Liver (tissue), 9 donors: ENCODE measurements around the gene FBLIM1. TPM values are rescaled to one million over a fixed set of nuclear protein-coding genes. Genes with fewer than 3 reads are reported as not detected.

Experiments
- DNase-seq: peaks from one replicate; pipeline ENCODE4 v3.0.0-alpha.2; 2017; ENCODE audit warnings: low spot score
- H3K27ac ChIP-seq, 2 donors: one replicate each; pipeline ENCODE4 v1.7.0; 2013; ENCODE audit warnings: inconsistent platforms in 2 of 2, low read length in 2 of 2, control low read depth in 1 of 2, low read depth in 1 of 2, mild to moderate bottlenecking in 1 of 2
- H3K27me3 ChIP-seq, 4 donors: one replicate each; pipeline versions ENCODE4 v1.6.1 to v1.7.0; 2013; ENCODE audit warnings: low read length in 3 of 4, inconsistent platforms in 1 of 4, mild to moderate bottlenecking in 1 of 4, moderate library complexity in 1 of 4; ENCODE audit not compliant: control insufficient read depth in 4 of 4, insufficient read depth in 4 of 4
- H3K36me3 ChIP-seq, 4 donors: one replicate each; pipeline versions ENCODE4 v1.6.1 to v1.7.0; 2013; ENCODE audit warnings: low read length in 3 of 4, mild to moderate bottlenecking in 3 of 4, low read depth in 1 of 4, moderate library complexity in 1 of 4; ENCODE audit not compliant: control insufficient read depth in 4 of 4, insufficient read depth in 3 of 4
- H3K4me1 ChIP-seq, 4 donors: one replicate each; pipeline versions ENCODE4 v1.6.1 to v1.7.0; 2013; ENCODE audit warnings: low read length in 3 of 4, mild to moderate bottlenecking in 3 of 4, moderate library complexity in 1 of 4; ENCODE audit not compliant: control insufficient read depth in 4 of 4, insufficient read depth in 4 of 4
- H3K4me3 ChIP-seq, 3 donors: one replicate each; pipeline versions ENCODE4 v1.6.1 to v1.7.0; 2013; ENCODE audit warnings: low read length in 3 of 3, control low read depth in 1 of 3, low read depth in 1 of 3, mild to moderate bottlenecking in 1 of 3
- H3K9ac ChIP-seq, 2 donors: one replicate each; pipeline ENCODE4 v1.7.0; 2013; ENCODE audit warnings: low read length in 2 of 2, mild to moderate bottlenecking in 2 of 2, moderate library complexity in 2 of 2, control low read depth in 1 of 2, low read depth in 1 of 2
- H3K9me3 ChIP-seq, 4 donors: one replicate each; pipeline versions ENCODE4 v1.6.1 to v1.7.0; 2013; ENCODE audit warnings: low read length in 3 of 4; ENCODE audit not compliant: control insufficient read depth in 4 of 4
- ATF3 ChIP-seq: IDR thresholded peaks from 2 replicates; pipeline ENCODE4 v1.6.1; 2016; ENCODE audit warnings: antibody characterized with exemption
- CTCF ChIP-seq: fragments of 150-350 bp; IDR thresholded peaks from 2 replicates; pipeline ENCODE4 v1.5.1; 2017; ENCODE audit warnings: improper control_type of control experiment, low read depth, low read length; ENCODE audit not compliant: missing input control
- FOXA1 ChIP-seq: IDR thresholded peaks from 2 replicates; pipeline ENCODE4 v1.6.1; 2016; ENCODE audit warnings: antibody characterized with exemption
- FOXA2 ChIP-seq: IDR thresholded peaks from 2 replicates; pipeline ENCODE4 v1.6.1; 2016; ENCODE audit warnings: antibody characterized with exemption
- GABPA ChIP-seq, 2 donors: IDR thresholded peaks in 1 of 2; conservative IDR thresholded peaks in 1 of 2; 2 replicates each; pipeline ENCODE4 v1.6.1; 2016; ENCODE audit warnings: antibody characterized with exemption in 2 of 2, mild to moderate bottlenecking in 1 of 2, moderate library complexity in 1 of 2
- HNF4G ChIP-seq: IDR thresholded peaks from 2 replicates; pipeline ENCODE4 v1.6.1; 2016; ENCODE audit warnings: antibody characterized with exemption
- JUND ChIP-seq, 2 donors: IDR thresholded peaks; 2 replicates each; pipeline ENCODE4 v1.6.1; 2016; ENCODE audit warnings: antibody characterized with exemption in 2 of 2
- MAX ChIP-seq: IDR thresholded peaks from 2 replicates; pipeline ENCODE4 v1.6.1; 2016; ENCODE audit warnings: antibody characterized with exemption
- NR2F2 ChIP-seq: IDR thresholded peaks from 2 replicates; pipeline ENCODE4 v1.6.1; 2016; ENCODE audit warnings: antibody characterized with exemption
- RAD21 ChIP-seq, 2 donors: IDR thresholded peaks; 2 replicates each; pipeline ENCODE4 v1.6.1; 2016; ENCODE audit warnings: antibody characterized with exemption in 2 of 2, mild to moderate bottlenecking in 2 of 2
- REST ChIP-seq: IDR thresholded peaks from 2 replicates; pipeline ENCODE4 v1.6.1; 2016; ENCODE audit warnings: antibody characterized with exemption, mild to moderate bottlenecking
- RXRA ChIP-seq, 2 donors: IDR thresholded peaks; 2 replicates each; pipeline ENCODE4 v1.6.1; 2017 to 2018; ENCODE audit warnings: antibody characterized with exemption in 2 of 2, mild to moderate bottlenecking in 1 of 2
- SP1 ChIP-seq: IDR thresholded peaks from 2 replicates; pipeline ENCODE4 v1.6.1; 2018; ENCODE audit warnings: antibody characterized with exemption, mild to moderate bottlenecking
- TAF1 ChIP-seq: conservative IDR thresholded peaks from 2 replicates; pipeline ENCODE4 v1.6.1; 2016; ENCODE audit warnings: antibody characterized with exemption, mild to moderate bottlenecking
- YY1 ChIP-seq: IDR thresholded peaks from 2 replicates; pipeline ENCODE4 v1.6.1; 2016; ENCODE audit warnings: antibody characterized with exemption, mild to moderate bottlenecking
- ZBTB33 ChIP-seq: IDR thresholded peaks from 2 replicates; pipeline ENCODE4 v1.6.1; 2016; ENCODE audit warnings: antibody characterized with exemption
- WGBS: extraction: QIAGEN DNeasy Blood & Tissue Kit; methylation state at CpG from one replicate; pipeline ENCODE4 v1.1.7; 2013; 5-methylcytosine and 5-hydroxymethylcytosine counted together
- polyA plus RNA-seq, 2 donors: library from polyadenylated mRNA; stranded (reverse) in 1 of 2; unstranded in 1 of 2; fragments of 200-250 nt in 1 of 2; fragments of >200 nt in 1 of 2; fragmentation: Nextera tagmentation in 1 of 2; extraction: Ambion mirVana in 1 of 2; gene quantifications; one replicate each; pipeline versions ENCODE4 v1.2.1 to v1.2.3, GENCODE V29; 2013 to 2015
- total RNA-seq, 2 donors: library from RNA; depleted of rRNA; stranded (reverse); fragments of >200 nt; gene quantifications; one replicate each; pipeline ENCODE4 v1.2.3, GENCODE V29; 2014
- donor health status: healthy.
- donor health status: healthy.
- donor health status: healthy.
- donor health status: healthy.
- donor health status: healthy.

Gene FBLIM1
- total and polyA plus RNA-seq, 4 donors: 3.6 to 6.4 (median 3.7) TPM

GRCh38 chr1:15723631-15724246 lies 34.9 kb upstream of the FBLIM1 start:
- Histone ChIP-seq H3K27me3 (no peaks in the 10 kb centered on the region), H3K9ac (no peak overlapping the region), H3K9me3 (no peaks in the 10 kb centered on the region), H3K27ac (no peak overlapping the region), H3K36me3 (peaks cover 7 to 48% (median 22%) of the 10 kb centered on the region in 4 donors), H3K4me3 (no peak overlapping the region), H3K4me1 (peaks cover 0 to 5% (median 2%) of the 10 kb centered on the region in 4 donors)
- no peak for TF ChIP-seq TAF1
- TF ChIP-seq ZBTB33: no peak
- TF ChIP-seq JUND (IDR thresholded peaks at IDR 0.05): no peak
- no peak for TF ChIP-seq GABPA (IDR thresholded peaks at IDR 0.05 in 1 of 2, conservative IDR thresholded peaks at IDR 0.05 in 1 of 2)
- TF ChIP-seq FOXA1: no peak
- no peak for TF ChIP-seq REST
- no peak for TF ChIP-seq ATF3
- TF ChIP-seq SP1: no peak
- TF ChIP-seq HNF4G: no peak
- TF ChIP-seq RAD21 (IDR thresholded peaks at IDR 0.05): no peak
- TF ChIP-seq YY1: no peak
- TF ChIP-seq FOXA2: no peak
- no peak for TF ChIP-seq RXRA (IDR thresholded peaks at IDR 0.05)
- no peak for TF ChIP-seq CTCF
- TF ChIP-seq MAX: no peak
- no peak for TF ChIP-seq NR2F2
- WGBS: 96% methylated on average over 20 of the region's 20 CpGs
- no peak for DNase-seq
